Osteoblast (primary cell): ENCODE results near the gene ADAM8. TPM values are rescaled to one million over a fixed set of nuclear protein-coding genes. Genes with fewer than 3 reads are reported as not detected.

Experiments used
- DNase-seq: peaks from one replicate; pipeline ENCODE4 v3.0.0; 2011; ENCODE audit warnings: low spot score, mixed read lengths; ENCODE audit not compliant: insufficient read length; ENCODE audit errors: missing footprints
- H2AFZ ChIP-seq: 2 replicates; pipeline ENCODE4 v1.6.0; 2011; ENCODE audit warnings: mild to moderate bottlenecking, low read length
- H3K27ac ChIP-seq: 2 replicates; pipeline ENCODE4 v1.5.1; 2011; ENCODE audit warnings: mild to moderate bottlenecking, low read depth, low read length, moderate library complexity
- H3K27me3 ChIP-seq: 2 replicates; pipeline ENCODE4 v1.6.0; 2012; ENCODE audit warnings: mild to moderate bottlenecking, control low read depth, inconsistent platforms, low read length, moderate library complexity; ENCODE audit not compliant: insufficient read depth
- H3K36me3 ChIP-seq: 2 replicates; pipeline ENCODE4 v1.5.1; 2011; ENCODE audit warnings: mild to moderate bottlenecking, low read length, control low read depth, moderate library complexity; ENCODE audit not compliant: insufficient read depth
- H3K4me1 ChIP-seq: 2 replicates; pipeline ENCODE4 v1.5.1; 2011; ENCODE audit warnings: mild to moderate bottlenecking, low read length, control low read depth, moderate library complexity; ENCODE audit not compliant: insufficient read depth
- H3K4me2 ChIP-seq: 2 replicates; pipeline ENCODE4 v1.6.0; 2011; ENCODE audit warnings: mild to moderate bottlenecking, low read length; ENCODE audit not compliant: insufficient read depth
- H3K4me3 ChIP-seq: fragments of 200-600 bp; sonication (generic); 3 replicates; pipeline ENCODE4 v1.5.1; 2012; ENCODE audit warnings: mild to moderate bottlenecking, low read length, inconsistent platforms; ENCODE audit not compliant: insufficient read depth
- H3K79me2 ChIP-seq: 2 replicates; pipeline ENCODE4 v1.6.0; 2012; ENCODE audit warnings: mild to moderate bottlenecking, low read length, control low read depth, inconsistent platforms; ENCODE audit not compliant: insufficient read depth
- H3K9me3 ChIP-seq: 2 replicates; pipeline ENCODE4 v1.5.1; 2011; ENCODE audit warnings: low read depth, low read length, control low read depth
- H4K20me1 ChIP-seq: 2 replicates; pipeline ENCODE4 v1.6.0; 2012; ENCODE audit warnings: mild to moderate bottlenecking, low read length, control low read depth; ENCODE audit not compliant: insufficient read depth
- total RNA-seq: library from RNA; depleted of rRNA; stranded (reverse); fragments of >200 nt; gene quantifications from 2 replicates; pipeline ENCODE4 v1.2.3, GENCODE V29; 2012
- TF ChIP-seq, protein P1 (sequence below): IDR thresholded peaks from 2 replicates; pipeline ENCODE4 v1.5.1; 2011; ENCODE audit warnings: mild to moderate bottlenecking, low read depth, low read length, moderate library complexity; ENCODE audit errors: extremely low read depth

Gene ADAM8
- total RNA-seq, 1 donor, result 2.2 TPM

DNA sequence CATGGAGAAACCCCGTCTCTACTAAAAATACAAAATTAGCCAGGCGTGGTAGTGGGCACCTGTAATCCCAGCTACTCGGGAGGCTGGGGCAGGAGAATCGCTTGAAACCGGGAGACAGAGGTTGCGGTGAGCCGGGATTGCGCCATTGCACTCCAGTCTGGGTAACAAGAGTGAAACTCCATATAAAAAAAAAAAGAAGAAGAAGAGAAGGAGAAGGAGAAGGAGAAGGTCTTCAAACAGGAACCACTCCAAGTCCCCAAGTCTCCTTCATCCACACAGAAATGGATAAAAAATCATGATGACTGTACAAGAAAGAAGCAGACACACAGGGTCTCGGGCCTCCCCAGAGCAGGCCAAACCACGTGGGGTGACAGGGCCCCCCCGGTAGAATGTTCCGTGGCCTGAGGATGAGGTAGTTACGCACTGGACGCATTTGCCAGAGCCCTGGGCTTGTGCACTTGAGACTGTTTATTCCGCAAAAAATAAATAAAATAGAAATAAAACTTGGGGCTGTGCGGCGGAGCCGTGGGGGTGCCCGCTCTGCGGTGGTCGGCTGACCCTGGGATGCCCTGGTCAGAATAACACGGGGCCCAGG is 23.2 kb downstream of the ADAM8 start:
- Histone ChIP-seq H2AFZ (no peak overlapping the region), H3K4me1 (peaks cover 3% of the 10 kb centered on the region), H3K4me2 (no peak overlapping the region), H3K4me3 (no peak overlapping the region), H3K9me3 (no peaks in the 10 kb centered on the region), H3K79me2 (no peaks in the 10 kb centered on the region), H3K27ac (no peak overlapping the region), H3K36me3 (no peaks in the 10 kb centered on the region), H4K20me1 (no peaks in the 10 kb centered on the region), H3K27me3 (peaks cover 11% of the 10 kb centered on the region)
- DNase-seq, result no peak
- TF ChIP-seq, protein P1, sequence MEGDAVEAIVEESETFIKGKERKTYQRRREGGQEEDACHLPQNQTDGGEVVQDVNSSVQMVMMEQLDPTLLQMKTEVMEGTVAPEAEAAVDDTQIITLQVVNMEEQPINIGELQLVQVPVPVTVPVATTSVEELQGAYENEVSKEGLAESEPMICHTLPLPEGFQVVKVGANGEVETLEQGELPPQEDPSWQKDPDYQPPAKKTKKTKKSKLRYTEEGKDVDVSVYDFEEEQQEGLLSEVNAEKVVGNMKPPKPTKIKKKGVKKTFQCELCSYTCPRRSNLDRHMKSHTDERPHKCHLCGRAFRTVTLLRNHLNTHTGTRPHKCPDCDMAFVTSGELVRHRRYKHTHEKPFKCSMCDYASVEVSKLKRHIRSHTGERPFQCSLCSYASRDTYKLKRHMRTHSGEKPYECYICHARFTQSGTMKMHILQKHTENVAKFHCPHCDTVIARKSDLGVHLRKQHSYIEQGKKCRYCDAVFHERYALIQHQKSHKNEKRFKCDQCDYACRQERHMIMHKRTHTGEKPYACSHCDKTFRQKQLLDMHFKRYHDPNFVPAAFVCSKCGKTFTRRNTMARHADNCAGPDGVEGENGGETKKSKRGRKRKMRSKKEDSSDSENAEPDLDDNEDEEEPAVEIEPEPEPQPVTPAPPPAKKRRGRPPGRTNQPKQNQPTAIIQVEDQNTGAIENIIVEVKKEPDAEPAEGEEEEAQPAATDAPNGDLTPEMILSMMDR, result no peak

DNA sequence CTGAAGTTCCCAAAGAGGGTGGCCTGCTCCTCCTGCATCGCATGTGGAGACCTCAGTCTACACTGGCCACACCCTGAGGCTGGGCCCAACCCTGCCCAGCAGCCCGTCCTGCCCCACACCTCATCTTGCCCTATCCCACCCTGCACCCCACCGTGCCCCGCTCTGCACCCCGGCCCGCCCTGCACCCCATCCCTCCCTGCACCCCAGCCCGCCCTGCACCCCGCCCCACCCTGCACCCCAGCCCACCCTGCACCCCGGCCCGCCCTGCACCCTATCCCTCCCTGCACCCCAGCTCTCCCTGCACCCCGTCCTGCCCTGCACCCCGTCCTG is 24.5 kb downstream of the ADAM8 start:
- Histone ChIP-seq H3K4me1 (no peaks in the 10 kb centered on the region), H2AFZ (no peak overlapping the region), H3K4me2 (no peak overlapping the region), H3K27ac (no peak overlapping the region), H3K36me3 (no peaks in the 10 kb centered on the region), H3K9me3 (no peaks in the 10 kb centered on the region), H4K20me1 (no peaks in the 10 kb centered on the region), H3K27me3 (peaks cover 16% of the 10 kb centered on the region), H3K79me2 (no peaks in the 10 kb centered on the region), H3K4me3 (no peak overlapping the region)
- TF ChIP-seq, protein P1, result no peak
- no peak for DNase-seq

DNA sequence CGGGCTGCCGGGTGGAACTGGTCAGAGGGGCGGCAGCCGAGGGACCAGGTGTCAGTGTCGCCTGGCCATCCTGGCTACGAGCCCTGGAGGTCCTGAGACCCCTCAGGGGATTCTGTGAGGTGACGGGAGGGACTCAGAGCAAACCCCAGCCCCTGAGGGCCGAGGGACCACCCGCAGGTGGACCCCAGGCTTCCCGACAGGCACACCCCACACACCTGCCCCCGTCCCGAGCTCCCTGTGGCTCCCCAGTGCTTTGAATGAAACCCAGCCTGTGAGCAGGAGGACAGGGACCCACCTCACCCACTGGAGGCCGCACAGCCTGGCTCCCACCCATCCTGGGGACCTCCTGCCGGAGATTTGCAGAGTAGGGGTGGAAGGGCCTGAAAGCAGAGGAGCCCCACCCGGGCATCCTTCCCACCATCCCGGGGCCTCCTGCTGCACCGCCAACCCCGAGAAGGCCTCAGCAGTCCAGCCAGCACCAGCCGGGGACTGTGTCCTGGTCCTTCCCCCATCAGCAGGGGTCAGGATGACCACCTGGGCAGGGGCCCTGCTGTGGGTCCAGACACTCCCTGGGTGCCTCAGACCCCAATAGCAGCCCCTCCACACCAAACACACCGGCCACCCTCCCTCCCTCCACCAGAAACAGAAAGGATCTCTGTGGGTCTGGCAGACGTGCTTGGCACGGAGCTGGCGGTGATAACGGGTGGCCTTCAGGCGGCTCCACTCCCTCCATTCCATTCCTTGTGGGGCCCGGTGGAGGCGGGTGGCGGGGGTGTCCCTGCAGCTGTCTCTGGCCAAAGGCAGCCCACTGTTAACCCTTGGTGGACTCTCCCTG is 25.1 kb downstream of the ADAM8 start:
- Histone ChIP-seq H3K27ac (no peak overlapping the region), H3K4me2 (no peak overlapping the region), H3K4me1 (no peaks in the 10 kb centered on the region), H3K79me2 (no peaks in the 10 kb centered on the region), H3K27me3 (peaks cover 22% of the 10 kb centered on the region), H3K9me3 (no peaks in the 10 kb centered on the region), H3K36me3 (no peaks in the 10 kb centered on the region), H3K4me3 (no peak overlapping the region), H2AFZ (no peak overlapping the region), H4K20me1 (no peaks in the 10 kb centered on the region)
- TF ChIP-seq, protein P1, result no peak
- DNase-seq, result no peak

DNA sequence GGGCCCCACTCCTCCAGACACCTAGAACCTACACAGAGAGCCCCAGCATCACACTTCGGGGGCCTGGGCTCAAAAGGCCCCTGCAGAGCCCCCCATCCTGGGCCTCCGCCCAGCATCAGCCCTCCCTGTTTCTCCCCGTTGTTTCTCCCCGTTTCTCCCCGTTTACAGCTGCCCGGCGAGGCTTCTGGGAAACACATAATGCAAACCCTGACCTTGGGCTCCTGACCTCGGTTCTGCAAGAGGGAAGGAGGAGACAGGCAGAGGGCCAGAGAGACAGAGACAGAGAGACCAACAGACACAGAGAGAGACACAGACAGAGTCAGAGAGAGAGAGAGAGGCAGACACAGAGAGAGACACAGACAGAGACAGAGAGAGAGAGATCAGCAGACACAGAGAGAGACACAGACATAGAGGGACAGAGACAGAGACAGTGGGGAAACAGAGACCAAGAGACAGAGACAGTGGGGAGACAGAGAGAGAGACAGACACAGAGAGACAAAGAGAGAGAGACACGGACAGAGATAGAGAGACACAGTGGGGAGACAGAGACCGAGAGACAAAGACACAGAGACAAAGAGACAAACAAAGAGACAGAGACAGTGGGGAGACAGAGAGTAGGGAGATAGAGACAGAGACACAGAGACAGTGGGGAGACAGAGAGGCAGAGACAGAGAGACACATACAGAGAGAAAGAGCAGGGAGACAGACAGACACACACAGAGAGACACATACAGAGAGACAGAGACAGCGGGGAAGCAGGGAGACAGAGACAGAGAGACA is 26.5 kb downstream of the ADAM8 start:
- TF ChIP-seq, protein P1, result no peak
- no peak for DNase-seq
- Histone ChIP-seq H3K9me3 (no peaks in the 10 kb centered on the region), H4K20me1 (no peaks in the 10 kb centered on the region), H3K4me2 (no peak overlapping the region), H3K27ac (no peak overlapping the region), H3K79me2 (no peaks in the 10 kb centered on the region), H3K27me3 (peaks cover 35% of the 10 kb centered on the region), H2AFZ (no peak overlapping the region), H3K4me3 (no peak overlapping the region), H3K4me1 (no peaks in the 10 kb centered on the region), H3K36me3 (no peaks in the 10 kb centered on the region)
